HepG2 (cell line): ENCODE measurements around the gene ADGRV1. TPM values are rescaled to one million over a fixed set of nuclear protein-coding genes. Genes with fewer than 3 reads are reported as not detected.

Source experiments
- ATF5 ChIP-seq: sonication (generic); formaldehyde crosslinking; IDR thresholded peaks from 2 replicates; pipeline ENCODE4 v1.4.0; 2020; ENCODE audit warnings: mild to moderate bottlenecking, low read depth, missing genetic modification reagents
- FIP1L1 ChIP-seq: fragments of 200-400 bp; formaldehyde crosslinking; IDR thresholded peaks from 2 replicates; pipeline ENCODE4 v1.6.1; 2018; ENCODE audit warnings: low read depth, mild to moderate bottlenecking, low read length, moderate library complexity, borderline replicate concordance; ENCODE audit not compliant: insufficient read depth
- HNF1B ChIP-seq: sonication (generic); formaldehyde crosslinking; IDR thresholded peaks from 2 replicates; pipeline ENCODE4 v1.5.1; 2020; ENCODE audit warnings: mild to moderate bottlenecking, moderate library complexity, missing genetic modification reagents
- IKZF4 ChIP-seq: sonication (generic); formaldehyde crosslinking; IDR thresholded peaks from 2 replicates; pipeline ENCODE4 v1.5.1; 2020; ENCODE audit warnings: borderline replicate concordance, mild to moderate bottlenecking, low read depth, missing genetic modification reagents; ENCODE audit errors: not compliant biosample characterization
- MAZ ChIP-seq, 2 experiments: sonication (generic) in 1 of 2; formaldehyde crosslinking in 1 of 2; IDR thresholded peaks; 2 replicates each; pipeline versions ENCODE4 v1.5.0 to v1.6.1; 2012 to 2020; ENCODE audit warnings: low read depth in 2 of 2, mild to moderate bottlenecking in 2 of 2, borderline replicate concordance in 1 of 2, improper control_type of control experiment in 1 of 2, low read length in 1 of 2, missing genetic modification reagents in 1 of 2, moderate library complexity in 1 of 2
- NR2F6 ChIP-seq, 2 experiments: IDR thresholded peaks; 2 replicates each; pipeline ENCODE4 v1.6.1; 2016; ENCODE audit warnings: antibody characterized with exemption in 1 of 2, mild to moderate bottlenecking in 1 of 2
- RAD21 ChIP-seq: fragments of 450-650 bp; formaldehyde crosslinking; IDR thresholded peaks from 2 replicates; pipeline ENCODE4 v1.5.0; 2020; ENCODE audit warnings: mild to moderate bottlenecking
- SMAD9 ChIP-seq: sonication (generic); formaldehyde crosslinking; IDR thresholded peaks from 2 replicates; pipeline ENCODE4 v1.5.1; 2020; ENCODE audit warnings: mild to moderate bottlenecking, missing genetic modification reagents
- SOX5 ChIP-seq: IDR thresholded peaks from 2 replicates; pipeline ENCODE4 v1.6.1; 2016; ENCODE audit warnings: borderline replicate concordance
- ZFY ChIP-seq: sonication (generic); formaldehyde crosslinking; IDR thresholded peaks from 2 replicates; pipeline ENCODE4 v1.4.0; 2020; ENCODE audit warnings: missing genetic modification reagents
- ZKSCAN8 ChIP-seq: IDR thresholded peaks from 2 replicates; pipeline ENCODE4 v1.6.1; 2016; ENCODE audit warnings: borderline replicate concordance, missing genetic modification reagents, missing compliant biosample characterization
- ZMAT3 ChIP-seq: sonication (generic); formaldehyde crosslinking; conservative IDR thresholded peaks from 2 replicates; pipeline ENCODE4 v1.7.0; 2021; ENCODE audit warnings: missing genetic modification reagents
- ZNF431 ChIP-seq: sonication (generic); formaldehyde crosslinking; IDR thresholded peaks from 2 replicates; pipeline ENCODE4 v1.9.0; 2022; ENCODE audit warnings: missing genetic modification reagents, low read depth, mild to moderate bottlenecking, borderline replicate concordance
- ZNF446 ChIP-seq: sonication (generic); formaldehyde crosslinking; IDR thresholded peaks from 2 replicates; pipeline ENCODE4 v1.5.0; 2020; ENCODE audit warnings: mild to moderate bottlenecking, missing genetic modification reagents
- ZNF878 ChIP-seq: sonication (generic); formaldehyde crosslinking; IDR thresholded peaks from 2 replicates; pipeline ENCODE4 v1.8.1; 2023; ENCODE audit warnings: mild to moderate bottlenecking, missing genetic modification reagents, moderate library complexity
- ZNF883 ChIP-seq: sonication (generic); formaldehyde crosslinking; IDR thresholded peaks from 2 replicates; pipeline ENCODE4 v1.5.1; 2020; ENCODE audit warnings: mild to moderate bottlenecking, missing genetic modification reagents; ENCODE audit errors: not compliant biosample characterization
- polyA plus RNA-seq, 8 experiments: library from polyadenylated mRNA; depleted of rRNA in 3 of 8; stranded (reverse) in 7 of 8; unstranded in 1 of 8; fragments of >200 nt; fragmentation: Illumina TruSeq in 4 of 8; extraction: Trizol in 4 of 8; gene quantifications; 2 replicates each; pipeline versions ENCODE4 v1.2.1 to v1.2.3, GENCODE V29; 2011 to 2016; ENCODE audit warnings: low read depth in 4 of 8, missing spikeins in 1 of 8, mixed read lengths in 1 of 8; ENCODE audit not compliant: insufficient read depth in 1 of 8
- total RNA-seq, 5 experiments: library from RNA; depleted of rRNA; stranded (reverse); fragments of >200 nt; fragmentation: Illumina TruSeq; extraction: Trizol; gene quantifications; 2 replicates each; pipeline ENCODE4 v1.2.3, GENCODE V29; 2016; ENCODE audit warnings: low read depth in 1 of 5
- TF ChIP-seq, protein P1 (sequence below): sonication (generic); formaldehyde crosslinking; IDR thresholded peaks from 2 replicates; pipeline ENCODE4 v1.4.0; 2020; ENCODE audit warnings: mild to moderate bottlenecking, missing genetic modification reagents
- TF ChIP-seq, protein P2 (sequence below): sonication (generic); formaldehyde crosslinking; IDR thresholded peaks from 2 replicates; pipeline ENCODE4 v1.5.0; 2020; ENCODE audit warnings: missing genetic modification reagents
- TF ChIP-seq, protein P3 (sequence below): sonication (generic); formaldehyde crosslinking; IDR thresholded peaks from 2 replicates; pipeline ENCODE4 v1.5.0; 2020; ENCODE audit warnings: mild to moderate bottlenecking, missing genetic modification reagents, moderate library complexity
- TF ChIP-seq, protein P4 (sequence below): sonication (generic); formaldehyde crosslinking; IDR thresholded peaks from 2 replicates; pipeline ENCODE4 v1.5.1; 2020; ENCODE audit warnings: missing genetic modification reagents, mild to moderate bottlenecking, borderline replicate concordance

ADGRV1 gene
- total and polyA plus RNA-seq, 2 of the 13 experiments (the other 11 are each of a cell fraction or from before 2014, with no cell fraction given): 1.7 to 3.9 TPM

DNA sequence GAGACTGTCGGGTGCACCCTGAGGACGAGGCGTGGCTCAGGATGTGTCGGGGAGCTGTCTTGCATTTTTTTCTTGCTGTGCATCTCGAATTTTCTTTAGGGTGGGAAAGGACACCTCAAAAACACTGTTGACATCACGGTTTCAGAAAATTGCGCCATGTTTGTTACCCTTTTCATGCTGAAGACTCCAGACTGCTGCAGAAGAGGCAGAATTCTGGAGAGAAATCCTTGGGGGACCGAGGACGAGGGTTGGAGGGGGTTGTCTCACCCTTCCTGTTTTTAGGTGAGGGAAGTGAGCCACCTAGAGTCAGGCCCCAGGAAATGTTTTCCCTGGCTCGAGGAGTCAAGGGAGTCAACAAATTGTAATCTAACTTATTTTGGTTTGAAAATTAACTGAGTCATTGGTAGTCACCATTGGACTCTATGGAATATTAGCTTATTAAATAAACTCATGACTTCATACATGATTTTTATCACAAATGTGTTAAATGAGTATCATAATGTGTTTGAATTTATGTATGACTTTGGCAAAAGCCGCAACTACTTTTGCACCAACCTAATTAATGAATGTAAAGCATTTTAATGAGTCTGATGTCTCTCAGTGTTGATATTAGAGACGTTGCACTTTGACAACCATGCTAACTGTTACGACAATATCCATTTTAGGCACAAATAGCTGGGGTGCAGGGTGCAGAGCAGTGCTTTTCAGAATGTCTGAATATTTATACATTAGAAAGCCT lies 28.5 kb upstream of the ADGRV1 start (continued):
- TF ChIP-seq, protein P1, sequence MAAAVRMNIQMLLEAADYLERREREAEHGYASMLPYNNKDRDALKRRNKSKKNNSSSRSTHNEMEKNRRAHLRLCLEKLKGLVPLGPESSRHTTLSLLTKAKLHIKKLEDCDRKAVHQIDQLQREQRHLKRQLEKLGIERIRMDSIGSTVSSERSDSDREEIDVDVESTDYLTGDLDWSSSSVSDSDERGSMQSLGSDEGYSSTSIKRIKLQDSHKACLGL (CRISPR knock-in tag): no peak
- TF ChIP-seq FIP1L1 (no peak), SOX5 (CRISPR knock-in tag) (no peak), HNF1B (CRISPR knock-in tag) (no peak), ZMAT3 (CRISPR knock-in tag) (no peak), ZNF878 (CRISPR knock-in tag) (no peak; the same call in none of the 2 replicates), ZKSCAN8 (CRISPR knock-in tag) (0 out of 2 replicates have a peak, but pooled peaks have one; percentile 26), ZNF883 (CRISPR knock-in tag) (no peak), RAD21 (CRISPR knock-in tag) (peak; percentile 69), ZNF431 (no peak), SMAD9 (CRISPR knock-in tag) (no peak), ZFY (CRISPR knock-in tag) (no peak), ATF5 (CRISPR knock-in tag) (no peak), ZNF446 (no peak), IKZF4 (CRISPR knock-in tag) (no peak), MAZ (IDR thresholded peaks at IDR 0.05; ENCODE audit: borderline replicate concordance, low read depth, low read length) (no peak), MAZ (CRISPR knock-in tag; IDR thresholded peaks at IDR 0.05; ENCODE audit: low read depth) (peak; percentile 4; the same call in 1 of the 2 replicates), NR2F6 (IDR thresholded peaks at IDR 0.05) (no peak), NR2F6 (CRISPR knock-in tag; IDR thresholded peaks at IDR 0.05) (no peak)
- TF ChIP-seq, protein P2, sequence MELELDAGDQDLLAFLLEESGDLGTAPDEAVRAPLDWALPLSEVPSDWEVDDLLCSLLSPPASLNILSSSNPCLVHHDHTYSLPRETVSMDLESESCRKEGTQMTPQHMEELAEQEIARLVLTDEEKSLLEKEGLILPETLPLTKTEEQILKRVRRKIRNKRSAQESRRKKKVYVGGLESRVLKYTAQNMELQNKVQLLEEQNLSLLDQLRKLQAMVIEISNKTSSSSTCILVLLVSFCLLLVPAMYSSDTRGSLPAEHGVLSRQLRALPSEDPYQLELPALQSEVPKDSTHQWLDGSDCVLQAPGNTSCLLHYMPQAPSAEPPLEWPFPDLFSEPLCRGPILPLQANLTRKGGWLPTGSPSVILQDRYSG (CRISPR knock-in tag): no peak
- TF ChIP-seq, protein P3, sequence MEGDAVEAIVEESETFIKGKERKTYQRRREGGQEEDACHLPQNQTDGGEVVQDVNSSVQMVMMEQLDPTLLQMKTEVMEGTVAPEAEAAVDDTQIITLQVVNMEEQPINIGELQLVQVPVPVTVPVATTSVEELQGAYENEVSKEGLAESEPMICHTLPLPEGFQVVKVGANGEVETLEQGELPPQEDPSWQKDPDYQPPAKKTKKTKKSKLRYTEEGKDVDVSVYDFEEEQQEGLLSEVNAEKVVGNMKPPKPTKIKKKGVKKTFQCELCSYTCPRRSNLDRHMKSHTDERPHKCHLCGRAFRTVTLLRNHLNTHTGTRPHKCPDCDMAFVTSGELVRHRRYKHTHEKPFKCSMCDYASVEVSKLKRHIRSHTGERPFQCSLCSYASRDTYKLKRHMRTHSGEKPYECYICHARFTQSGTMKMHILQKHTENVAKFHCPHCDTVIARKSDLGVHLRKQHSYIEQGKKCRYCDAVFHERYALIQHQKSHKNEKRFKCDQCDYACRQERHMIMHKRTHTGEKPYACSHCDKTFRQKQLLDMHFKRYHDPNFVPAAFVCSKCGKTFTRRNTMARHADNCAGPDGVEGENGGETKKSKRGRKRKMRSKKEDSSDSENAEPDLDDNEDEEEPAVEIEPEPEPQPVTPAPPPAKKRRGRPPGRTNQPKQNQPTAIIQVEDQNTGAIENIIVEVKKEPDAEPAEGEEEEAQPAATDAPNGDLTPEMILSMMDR: peak; percentile 83
- TF ChIP-seq, protein P4, sequence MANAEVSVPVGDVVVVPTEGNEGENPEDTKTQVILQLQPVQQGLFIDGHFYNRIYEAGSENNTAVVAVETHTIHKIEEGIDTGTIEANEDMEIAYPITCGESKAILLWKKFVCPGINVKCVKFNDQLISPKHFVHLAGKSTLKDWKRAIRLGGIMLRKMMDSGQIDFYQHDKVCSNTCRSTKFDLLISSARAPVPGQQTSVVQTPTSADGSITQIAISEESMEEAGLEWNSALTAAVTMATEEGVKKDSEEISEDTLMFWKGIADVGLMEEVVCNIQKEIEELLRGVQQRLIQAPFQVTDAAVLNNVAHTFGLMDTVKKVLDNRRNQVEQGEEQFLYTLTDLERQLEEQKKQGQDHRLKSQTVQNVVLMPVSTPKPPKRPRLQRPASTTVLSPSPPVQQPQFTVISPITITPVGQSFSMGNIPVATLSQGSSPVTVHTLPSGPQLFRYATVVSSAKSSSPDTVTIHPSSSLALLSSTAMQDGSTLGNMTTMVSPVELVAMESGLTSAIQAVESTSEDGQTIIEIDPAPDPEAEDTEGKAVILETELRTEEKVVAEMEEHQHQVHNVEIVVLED: no peak
